Measurements from ENCODE around the gene ZBTB21.

- TF ChIP-seq CTCF (IDR thresholded peaks at IDR 0.05) (no peak), EZH2phosphoT487 (IDR thresholded peaks at IDR 0.05) (no peak)
Measured at GRCh38 chr21:42056468-42056867, 46.3 kb upstream of the ZBTB21 start.

All from neural progenitor cell (in vitro differentiated cells).